MCF 10A (cell line): Measurements from ENCODE around the gene WWC2. TPM values are rescaled to one million over a fixed set of nuclear protein-coding genes. Genes with fewer than 3 reads are reported as not detected.
A peak's percentile ranks its signal among the peaks of the same experiment; 100 is the strongest.

ENCODE experiments used
- BruUV-seq: library from RNA; stranded (reverse); fragments of 400-500 nt; replicated peaks from 2 replicates; lab custom pipeline; 2021; lab: Mats Ljungman, UMichigan
- CTCF ChIA-PET: fragments of 300-600 bp; sonication (Branson Sonifier 250); formaldehyde crosslinking; extraction: SDS; loops from one replicate; lab custom pipeline; 2021; ENCODE audit warnings: antibody characterized with exemption, inconsistent platforms; lab: Yijun Ruan, JAX
- POLR2A ChIA-PET: fragments of 300-600, 350-650 bp; sonication (Branson Sonifier 250); formaldehyde crosslinking; extraction: SDS; loops from one replicate; lab custom pipeline; 2020; ENCODE audit warnings: antibody characterized with exemption, inconsistent platforms; lab: Yijun Ruan, JAX
- DNase-seq: peaks from one replicate; pipeline ENCODE4 v3.0.0-alpha.2; 2018; ENCODE audit not compliant: unreplicated experiment
- H3K27ac Mint-ChIP-seq: one replicate; pipeline ENCODE4 v1.8.0; 2022; ENCODE audit warnings: mild to moderate bottlenecking, low read depth, mixed read lengths; ENCODE audit not compliant: unreplicated experiment
- H3K27me3 Mint-ChIP-seq: one replicate; pipeline ENCODE4 v1.8.0; 2022; ENCODE audit warnings: mixed read lengths; ENCODE audit not compliant: insufficient read depth, unreplicated experiment
- H3K36me3 Mint-ChIP-seq: one replicate; pipeline ENCODE4 v1.8.0; 2022; ENCODE audit warnings: mild to moderate bottlenecking, moderate library complexity, mixed read lengths; ENCODE audit not compliant: insufficient read depth, unreplicated experiment
- H3K4me1 Mint-ChIP-seq: one replicate; pipeline ENCODE4 v1.8.0; 2022; ENCODE audit warnings: mixed read lengths; ENCODE audit not compliant: insufficient read depth, unreplicated experiment
- H3K4me3 Mint-ChIP-seq: one replicate; pipeline ENCODE4 v1.8.0; 2022; ENCODE audit warnings: mild to moderate bottlenecking, moderate library complexity, mixed read lengths; ENCODE audit not compliant: unreplicated experiment
- H3K9me3 Mint-ChIP-seq: one replicate; pipeline ENCODE4 v1.8.0; 2022; ENCODE audit warnings: mixed read lengths; ENCODE audit not compliant: unreplicated experiment
- intact Hi-C: fragments of 100-400 bp; cut with micrococcal nuclease; formaldehyde crosslinking; loops from 2 replicates; pipeline ENCODE4 v1.14.1; 2022
- total RNA-seq: library from RNA; stranded (reverse); gene quantifications from 2 replicates; pipeline ENCODE4 v1.2.3, GENCODE V29; 2022
- TF ChIP-seq, protein P1 (sequence below): fragments of 200-600 bp; IDR thresholded peaks from one replicate; pipeline ENCODE4 v1.8.0; 2022; ENCODE audit warnings: antibody characterized with exemption, mild to moderate bottlenecking; ENCODE audit not compliant: unreplicated experiment

The WWC2 gene
- total RNA-seq, 1 experiment from 2014 or later = 42.4 TPM

DNA sequence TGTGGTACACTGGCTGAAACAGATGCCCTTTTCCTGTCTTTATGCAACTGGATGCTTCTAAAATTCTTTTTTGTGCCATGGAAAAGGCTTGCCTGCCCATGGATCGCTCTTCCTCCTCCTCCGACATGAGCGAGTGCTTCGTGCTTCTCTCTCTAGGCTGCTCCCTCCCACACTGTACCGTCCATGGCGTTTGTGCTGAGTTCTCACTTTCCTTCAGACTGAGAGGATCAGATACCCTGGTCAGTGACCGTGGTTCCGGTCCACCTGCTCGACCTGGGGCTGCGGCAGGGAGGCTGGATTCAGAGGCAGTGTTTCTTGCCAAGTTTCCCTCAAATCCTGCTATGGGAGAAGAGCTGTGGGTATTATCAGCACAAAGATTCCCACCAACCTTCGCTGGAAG lies 233.4 kb downstream of the WWC2 start:
- POLR2A ChIA-PET = no interaction called here
- DNase-seq = no peak
- CTCF ChIA-PET = no interaction called here
- H3K36me3 Mint-ChIP-seq = peaks cover 5% of the 10 kb centered on the region
- intact Hi-C loops = no loop called here
- BruUV-seq = no TSS peak
- TF ChIP-seq, protein P1, sequence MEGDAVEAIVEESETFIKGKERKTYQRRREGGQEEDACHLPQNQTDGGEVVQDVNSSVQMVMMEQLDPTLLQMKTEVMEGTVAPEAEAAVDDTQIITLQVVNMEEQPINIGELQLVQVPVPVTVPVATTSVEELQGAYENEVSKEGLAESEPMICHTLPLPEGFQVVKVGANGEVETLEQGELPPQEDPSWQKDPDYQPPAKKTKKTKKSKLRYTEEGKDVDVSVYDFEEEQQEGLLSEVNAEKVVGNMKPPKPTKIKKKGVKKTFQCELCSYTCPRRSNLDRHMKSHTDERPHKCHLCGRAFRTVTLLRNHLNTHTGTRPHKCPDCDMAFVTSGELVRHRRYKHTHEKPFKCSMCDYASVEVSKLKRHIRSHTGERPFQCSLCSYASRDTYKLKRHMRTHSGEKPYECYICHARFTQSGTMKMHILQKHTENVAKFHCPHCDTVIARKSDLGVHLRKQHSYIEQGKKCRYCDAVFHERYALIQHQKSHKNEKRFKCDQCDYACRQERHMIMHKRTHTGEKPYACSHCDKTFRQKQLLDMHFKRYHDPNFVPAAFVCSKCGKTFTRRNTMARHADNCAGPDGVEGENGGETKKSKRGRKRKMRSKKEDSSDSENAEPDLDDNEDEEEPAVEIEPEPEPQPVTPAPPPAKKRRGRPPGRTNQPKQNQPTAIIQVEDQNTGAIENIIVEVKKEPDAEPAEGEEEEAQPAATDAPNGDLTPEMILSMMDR = no peak
- H3K4me3 Mint-ChIP-seq = no peak overlapping the region
- H3K9me3 Mint-ChIP-seq = no peaks in the 10 kb centered on the region
- H3K4me1 Mint-ChIP-seq = peaks cover 15% of the 10 kb centered on the region
- H3K27ac Mint-ChIP-seq = no peak overlapping the region
- no peaks in the 10 kb centered on the region for H3K27me3 Mint-ChIP-seq

DNA sequence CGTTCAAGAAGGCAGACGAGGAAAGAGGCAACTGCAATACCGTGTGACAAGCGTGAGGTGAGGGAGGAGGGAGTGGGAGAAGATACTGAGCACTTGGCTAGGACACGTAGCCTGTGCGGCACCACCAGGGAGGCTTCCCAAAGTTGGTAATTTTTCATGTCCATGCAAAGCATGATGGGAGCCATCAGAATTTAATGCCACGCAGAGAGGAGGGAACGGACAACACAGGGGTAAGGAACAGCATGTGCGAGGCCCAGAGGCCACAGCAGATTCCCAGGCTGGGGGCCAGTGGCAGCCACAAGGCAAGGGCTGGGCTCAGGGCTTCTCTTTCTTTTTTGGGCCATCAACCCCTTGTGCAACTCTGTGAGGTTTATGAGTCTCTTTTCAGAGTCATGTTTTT lies 234.1 kb downstream of the WWC2 start:
- CTCF ChIA-PET = no interaction called here
- TF ChIP-seq, protein P1 = no peak
- no peaks in the 10 kb centered on the region for H3K9me3 Mint-ChIP-seq
- H3K36me3 Mint-ChIP-seq = peaks cover 5% of the 10 kb centered on the region
- intact Hi-C loops = no loop called here
- no peak overlapping the region for H3K27ac Mint-ChIP-seq
- peaks cover 15% of the 10 kb centered on the region for H3K4me1 Mint-ChIP-seq
- BruUV-seq = no TSS peak
- POLR2A ChIA-PET = no interaction called here
- H3K27me3 Mint-ChIP-seq = no peaks in the 10 kb centered on the region
- no peak for DNase-seq
- no peak overlapping the region for H3K4me3 Mint-ChIP-seq

DNA sequence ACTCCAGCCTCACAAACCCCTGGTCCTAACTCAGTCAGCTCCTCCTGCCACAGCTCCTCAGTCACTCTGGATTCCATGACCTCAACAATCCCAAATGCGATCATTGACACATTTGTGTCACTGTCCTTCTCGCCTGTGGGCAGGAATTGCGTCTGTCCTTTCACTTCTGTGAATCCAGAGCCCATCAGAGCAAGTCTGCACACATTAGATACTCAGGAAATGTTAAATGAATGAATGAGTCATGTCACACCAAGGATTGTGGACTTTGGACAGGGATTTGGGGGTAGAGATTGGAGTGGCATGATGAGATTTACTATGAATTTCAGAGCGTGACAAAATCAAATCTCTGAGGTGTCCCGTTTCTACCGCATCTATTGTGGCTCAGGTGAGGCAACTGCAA lies 234.9 kb downstream of the WWC2 start:
- peak overlapping the region; percentile 45 for H3K4me3 Mint-ChIP-seq
- H3K36me3 Mint-ChIP-seq = peaks cover 2% of the 10 kb centered on the region
- ChIA-PET POLR2A (interaction anchor here (0.6 kb wide), 1 partner anchor 104 kb away, joined by 3 read pairs; no protein-coding TSS in a partner anchor), CTCF (no interaction called here)
- TF ChIP-seq, protein P1 = no peak
- no peaks in the 10 kb centered on the region for H3K9me3 Mint-ChIP-seq
- no TSS peak for BruUV-seq
- DNase-seq = peak; percentile 59
- H3K27ac Mint-ChIP-seq = peak overlapping the region; percentile 11
- no peaks in the 10 kb centered on the region for H3K27me3 Mint-ChIP-seq
- H3K4me1 Mint-ChIP-seq = peaks cover 15% of the 10 kb centered on the region
- intact Hi-C loops = no loop called here

DNA sequence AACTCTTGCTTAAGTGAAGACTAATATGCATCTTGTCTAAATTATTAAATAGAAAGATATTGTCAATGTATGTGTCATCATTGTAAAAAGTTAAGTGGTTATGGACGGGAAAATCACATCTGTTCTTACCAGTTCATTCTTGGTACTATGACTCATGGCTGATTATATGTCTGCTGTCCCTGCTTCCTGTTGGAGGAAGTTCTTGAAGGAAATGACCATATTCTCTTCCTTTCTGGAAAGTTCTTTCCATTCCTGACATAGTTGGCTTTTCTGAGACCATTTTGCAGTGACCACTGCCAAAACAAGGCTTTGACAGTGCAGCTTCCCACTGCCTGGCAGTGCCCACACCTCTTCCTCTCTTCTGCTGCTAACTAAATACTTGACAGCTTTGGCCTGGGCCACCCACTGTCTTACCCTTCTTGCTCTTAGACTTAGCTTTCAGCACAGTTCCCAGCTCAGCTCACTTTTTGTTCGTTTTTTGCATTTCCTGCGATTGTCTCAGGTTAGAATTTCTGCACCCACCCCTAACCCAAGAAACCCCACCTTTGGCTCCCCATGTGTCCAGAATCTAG lies 236.4 kb downstream of the WWC2 start:
- no peaks in the 10 kb centered on the region for H3K36me3 Mint-ChIP-seq
- intact Hi-C loops = no loop called here
- no TSS peak for BruUV-seq
- TF ChIP-seq, protein P1 = no peak
- ChIA-PET CTCF (interaction anchor here (0.6 kb wide), 2 partner anchors 77 to 979 kb away, joined by 3 read pairs; no protein-coding TSS in a partner anchor), POLR2A (interaction anchor here (0.7 to 2.1 kb wide), 3 partner anchors 16 to 22 kb away, joined by 3 to 5 read pairs (median 3); no protein-coding TSS in a partner anchor)
- H3K9me3 Mint-ChIP-seq = no peaks in the 10 kb centered on the region
- no peaks in the 10 kb centered on the region for H3K27me3 Mint-ChIP-seq
- H3K4me1 Mint-ChIP-seq = peaks cover 15% of the 10 kb centered on the region
- H3K4me3 Mint-ChIP-seq = no peak overlapping the region
- peak; percentile 73 for DNase-seq
- H3K27ac Mint-ChIP-seq = peak overlapping the region; percentile 76
